ENCODE measurements around the gene DYNC1I1. TPM values are rescaled to one million over a fixed set of nuclear protein-coding genes. Genes with fewer than 3 reads are reported as not detected.

Gene DYNC1I1
- total RNA-seq, 1 experiment from 2014 or later, result 1.4 TPM

DNA sequence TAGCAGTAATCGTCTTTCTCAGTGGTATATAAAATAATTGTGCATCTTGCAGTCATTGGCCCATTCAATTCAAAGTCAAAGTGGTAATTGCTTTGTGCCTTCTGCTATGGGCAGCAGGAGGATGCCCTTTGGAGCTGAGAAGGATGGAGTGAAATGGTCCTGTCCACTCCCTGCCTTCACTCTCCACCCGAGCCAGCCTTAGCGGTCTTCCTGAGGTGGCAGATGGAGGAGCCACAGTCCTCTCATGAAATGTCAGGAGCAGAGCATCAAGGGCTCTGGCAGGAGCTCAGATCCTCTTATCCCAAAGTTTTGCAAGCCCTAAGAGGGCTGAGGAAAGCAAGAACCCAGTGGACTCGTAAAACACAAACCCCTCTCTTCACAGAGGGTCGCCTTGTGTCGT, 199.4 kb downstream of the DYNC1I1 start:
- no peak for DNase-seq
- H3K4me3 ChIP-seq (ENCODE audit: insufficient read depth, low read depth, low read length), result no peak overlapping the region
- H3K36me3 ChIP-seq (replicated peaks; ENCODE audit: control insufficient read depth, insufficient read depth, low read length), result no peaks in the 10 kb centered on the region
- H3K27me3 ChIP-seq (ENCODE audit: control insufficient read depth, insufficient read depth, low read length), result no peaks in the 10 kb centered on the region

DNA sequence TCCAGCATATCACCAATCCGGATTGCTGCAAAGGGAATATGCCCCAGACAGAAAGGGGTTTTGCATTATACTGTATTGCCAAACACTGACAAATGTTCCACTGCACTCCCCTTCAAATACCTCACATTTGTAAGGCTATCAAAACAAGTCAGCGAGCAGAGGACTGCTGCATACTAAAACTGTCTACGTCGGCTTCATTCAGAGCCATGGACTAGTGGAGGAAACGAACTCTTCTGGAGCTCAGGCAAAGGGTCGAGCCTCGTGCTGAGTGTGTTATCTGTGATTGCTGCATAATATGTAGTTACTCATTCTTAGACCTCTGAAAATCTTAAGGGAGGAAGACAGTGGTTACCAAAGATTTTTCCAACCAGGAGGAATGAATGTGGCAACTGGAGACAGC, 200.2 kb downstream of the DYNC1I1 start:
- Histone ChIP-seq H3K36me3 (replicated peaks; ENCODE audit: control insufficient read depth, insufficient read depth, low read length) (no peaks in the 10 kb centered on the region), H3K4me3 (ENCODE audit: insufficient read depth, low read depth, low read length) (no peak overlapping the region), H3K27me3 (ENCODE audit: control insufficient read depth, insufficient read depth, low read length) (no peaks in the 10 kb centered on the region)
- DNase-seq, result no peak

DNA sequence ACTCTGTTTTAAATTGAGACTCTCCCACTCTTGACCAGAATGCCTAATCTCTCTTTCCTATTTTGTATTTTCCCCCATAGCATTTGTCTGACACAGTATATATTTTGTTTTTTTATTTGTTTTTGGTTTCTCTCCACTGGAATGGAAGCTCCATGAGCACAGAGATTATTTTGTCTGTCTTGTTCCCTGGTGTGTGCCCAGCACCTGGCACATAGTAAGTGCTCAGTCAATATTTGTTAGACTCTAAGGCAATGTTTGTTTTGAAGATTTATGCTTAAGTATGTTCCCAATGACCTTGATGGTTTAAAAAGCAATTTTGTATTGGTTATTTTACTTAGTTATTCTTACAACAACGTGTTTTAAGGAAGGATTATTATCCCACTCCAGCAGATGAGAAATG, 201.8 kb downstream of the DYNC1I1 start:
- H3K36me3 ChIP-seq (replicated peaks; ENCODE audit: control insufficient read depth, insufficient read depth, low read length), result no peaks in the 10 kb centered on the region
- no peak overlapping the region for H3K4me3 ChIP-seq (ENCODE audit: insufficient read depth, low read depth, low read length)
- DNase-seq, result no peak
- H3K27me3 ChIP-seq (ENCODE audit: control insufficient read depth, insufficient read depth, low read length), result no peaks in the 10 kb centered on the region

GRCh38 chr7:95976369-95977060, 204.2 kb downstream of the DYNC1I1 start:
- Histone ChIP-seq H3K36me3 (replicated peaks; ENCODE audit: control insufficient read depth, insufficient read depth, low read length) (no peaks in the 10 kb centered on the region), H3K27me3 (ENCODE audit: control insufficient read depth, insufficient read depth, low read length) (no peaks in the 10 kb centered on the region), H3K4me3 (ENCODE audit: insufficient read depth, low read depth, low read length) (no peak overlapping the region)
- no peak for DNase-seq

DNA sequence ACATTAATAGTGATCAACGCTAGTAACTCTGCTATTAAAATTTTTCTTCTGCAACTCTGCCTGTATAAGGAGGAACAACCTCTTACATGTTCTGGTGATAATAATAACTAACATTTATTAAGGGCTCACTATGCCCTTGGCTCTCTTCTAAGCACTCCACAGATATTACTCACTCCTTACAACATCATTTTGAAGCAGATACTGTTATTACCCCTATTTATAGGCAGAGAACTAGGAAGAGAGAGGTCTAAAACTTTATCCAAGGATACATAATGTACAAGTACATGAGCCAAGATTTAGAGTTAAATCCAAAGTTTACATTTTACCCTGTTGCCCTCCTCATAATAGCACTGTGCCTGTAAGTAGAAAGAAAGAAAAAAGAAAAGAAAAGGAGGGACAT, 205.6 kb downstream of the DYNC1I1 start:
- no peak for DNase-seq
- H3K4me3 ChIP-seq (ENCODE audit: insufficient read depth, low read depth, low read length), result no peak overlapping the region
- no peaks in the 10 kb centered on the region for H3K27me3 ChIP-seq (ENCODE audit: control insufficient read depth, insufficient read depth, low read length)
- H3K36me3 ChIP-seq (replicated peaks; ENCODE audit: control insufficient read depth, insufficient read depth, low read length), result no peaks in the 10 kb centered on the region

DNA sequence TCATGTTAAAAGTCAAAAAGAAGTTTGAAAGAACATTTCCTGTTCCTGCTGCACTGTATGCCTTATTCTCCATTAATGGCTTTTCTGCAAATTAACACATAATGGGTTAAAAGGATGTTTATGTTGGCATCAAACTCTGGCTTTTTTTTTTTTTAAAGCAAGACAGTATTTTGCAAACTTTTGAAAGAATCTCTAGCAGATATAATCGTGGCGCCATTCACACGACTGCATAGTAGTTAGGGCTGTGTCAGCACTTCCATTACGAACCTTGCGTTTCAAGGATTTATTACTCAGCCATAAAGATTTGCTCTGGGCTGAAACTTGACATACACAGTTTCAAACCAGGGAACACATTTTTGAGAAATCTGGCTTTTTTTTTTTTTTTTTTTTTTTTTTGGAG, 207.8 kb downstream of the DYNC1I1 start:
- DNase-seq, result no peak
- H3K36me3 ChIP-seq (replicated peaks; ENCODE audit: control insufficient read depth, insufficient read depth, low read length), result no peaks in the 10 kb centered on the region
- H3K4me3 ChIP-seq (ENCODE audit: insufficient read depth, low read depth, low read length), result no peak overlapping the region
- no peaks in the 10 kb centered on the region for H3K27me3 ChIP-seq (ENCODE audit: control insufficient read depth, insufficient read depth, low read length)

DNA sequence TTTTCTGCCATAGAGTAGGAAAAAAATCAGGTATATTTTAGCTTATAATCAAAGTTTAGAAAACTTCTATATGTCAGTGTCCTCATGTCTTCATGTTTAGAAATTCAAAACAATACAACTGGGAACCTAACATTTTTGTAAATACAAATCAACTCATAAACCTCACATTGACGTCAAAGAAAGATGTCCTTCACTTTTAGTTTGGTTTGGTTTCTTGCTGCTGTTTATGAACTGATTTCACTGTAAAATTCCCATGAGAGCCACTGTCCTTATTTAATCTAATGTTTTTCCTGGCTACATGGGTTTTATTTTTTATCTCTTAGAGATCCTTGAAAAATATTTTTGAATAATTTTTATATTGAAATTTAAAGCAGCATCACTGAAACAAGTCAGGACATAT, 208.4 kb downstream of the DYNC1I1 start:
- Histone ChIP-seq H3K36me3 (replicated peaks; ENCODE audit: control insufficient read depth, insufficient read depth, low read length) (no peaks in the 10 kb centered on the region), H3K4me3 (ENCODE audit: insufficient read depth, low read depth, low read length) (no peak overlapping the region), H3K27me3 (ENCODE audit: control insufficient read depth, insufficient read depth, low read length) (no peaks in the 10 kb centered on the region)
- no peak for DNase-seq

- Histone ChIP-seq H3K36me3 (replicated peaks; ENCODE audit: control insufficient read depth, insufficient read depth, low read length) (no peaks in the 10 kb centered on the region), H3K27me3 (ENCODE audit: control insufficient read depth, insufficient read depth, low read length) (no peaks in the 10 kb centered on the region), H3K4me3 (ENCODE audit: insufficient read depth, low read depth, low read length) (no peak overlapping the region)
- DNase-seq, result no peak
Observed at GRCh38 chr7:95986178-95986764, 213.9 kb downstream of the DYNC1I1 start.

DNA sequence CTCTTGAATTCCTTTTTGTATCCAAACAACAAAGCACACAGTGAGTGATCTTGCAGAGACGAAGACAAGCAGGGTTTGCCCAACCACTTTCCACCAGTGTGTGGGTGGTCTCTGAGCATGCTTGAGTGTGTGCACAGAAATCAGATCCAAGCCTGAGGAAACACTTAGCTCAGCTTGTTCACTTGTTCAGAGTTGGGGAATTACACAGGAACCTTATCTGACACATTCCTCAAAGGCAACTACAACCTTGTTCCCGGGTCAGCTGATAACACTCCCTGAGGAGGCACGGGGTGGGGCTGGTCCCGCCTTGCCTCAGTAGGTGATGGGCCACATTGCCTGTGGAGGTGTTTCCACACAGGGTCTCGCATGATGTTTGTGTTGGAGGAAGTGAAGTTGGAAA, 216.9 kb downstream of the DYNC1I1 start:
- Histone ChIP-seq H3K27me3 (ENCODE audit: control insufficient read depth, insufficient read depth, low read length) (no peaks in the 10 kb centered on the region), H3K36me3 (replicated peaks; ENCODE audit: control insufficient read depth, insufficient read depth, low read length) (no peaks in the 10 kb centered on the region), H3K4me3 (ENCODE audit: insufficient read depth, low read depth, low read length) (no peak overlapping the region)
- DNase-seq, result no peak

GRCh38 chr7:95993380-95993779, 221.0 kb downstream of the DYNC1I1 start:
- no peak for DNase-seq
- H3K4me3 ChIP-seq (ENCODE audit: insufficient read depth, low read depth, low read length), result no peak overlapping the region
- no peaks in the 10 kb centered on the region for H3K36me3 ChIP-seq (replicated peaks; ENCODE audit: control insufficient read depth, insufficient read depth, low read length)
- H3K27me3 ChIP-seq (ENCODE audit: control insufficient read depth, insufficient read depth, low read length), result no peaks in the 10 kb centered on the region

DNA sequence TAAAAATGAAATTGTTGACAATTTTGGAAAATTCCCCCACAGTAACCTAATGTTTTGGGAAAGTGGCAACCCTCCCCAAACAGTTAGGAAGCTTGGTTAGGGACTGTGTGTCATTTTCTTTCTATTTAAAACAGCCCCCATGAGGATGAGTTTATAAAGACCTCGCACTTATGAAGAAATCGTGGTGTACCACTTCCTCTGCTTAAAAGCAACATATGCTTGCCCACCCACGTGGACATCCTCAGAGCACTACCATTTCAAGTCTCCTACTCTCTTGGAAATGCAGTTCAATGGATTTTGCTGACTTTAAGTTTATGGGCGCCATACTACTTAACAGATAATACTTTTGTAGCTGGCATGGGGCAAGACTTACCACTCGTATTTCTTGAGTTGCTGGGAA, 223.8 kb downstream of the DYNC1I1 start:
- no peak for DNase-seq
- no peaks in the 10 kb centered on the region for H3K36me3 ChIP-seq (replicated peaks; ENCODE audit: control insufficient read depth, insufficient read depth, low read length)
- H3K27me3 ChIP-seq (ENCODE audit: control insufficient read depth, insufficient read depth, low read length), result no peaks in the 10 kb centered on the region
- no peak overlapping the region for H3K4me3 ChIP-seq (ENCODE audit: insufficient read depth, low read depth, low read length)

DNA sequence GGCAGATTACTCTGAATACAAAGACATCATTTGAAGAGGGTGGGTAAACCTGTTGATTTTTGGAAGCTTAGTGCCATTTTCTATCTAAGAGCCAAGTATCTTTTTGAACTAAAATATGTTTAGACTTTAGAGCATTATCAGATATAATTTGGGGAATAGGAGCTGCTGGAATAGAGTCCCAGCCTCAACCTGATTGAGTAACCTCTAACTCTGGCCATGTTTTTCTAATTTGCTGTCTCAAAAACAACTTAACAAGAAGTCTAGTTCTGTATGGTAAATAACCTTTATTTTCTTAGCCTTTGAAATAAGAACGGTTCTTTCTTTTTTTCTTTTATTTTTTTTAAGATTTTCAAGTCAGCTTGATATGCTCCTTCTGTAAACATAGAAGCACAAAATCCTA, 224.5 kb downstream of the DYNC1I1 start:
- H3K4me3 ChIP-seq (ENCODE audit: insufficient read depth, low read depth, low read length), result no peak overlapping the region
- no peaks in the 10 kb centered on the region for H3K27me3 ChIP-seq (ENCODE audit: control insufficient read depth, insufficient read depth, low read length)
- DNase-seq, result no peak
- no peaks in the 10 kb centered on the region for H3K36me3 ChIP-seq (replicated peaks; ENCODE audit: control insufficient read depth, insufficient read depth, low read length)

DNA sequence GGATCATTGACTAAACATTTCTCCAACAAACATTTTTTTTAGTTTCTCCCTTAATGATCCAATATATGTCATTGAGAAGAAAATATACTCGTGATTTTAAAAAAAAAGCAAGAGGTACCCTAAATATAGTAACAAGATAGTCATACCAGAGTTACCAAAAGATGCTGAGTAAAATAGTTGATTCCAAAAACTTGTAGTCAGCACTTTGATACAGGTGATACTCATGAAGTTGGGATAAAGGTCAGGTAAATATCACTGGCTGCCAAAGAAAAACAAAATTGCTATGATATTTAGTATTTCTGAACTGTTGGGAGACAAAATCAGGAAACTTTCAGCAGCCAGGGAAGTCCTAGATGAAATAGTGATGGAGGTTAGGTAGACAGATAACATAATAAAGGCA, 225.3 kb downstream of the DYNC1I1 start:
- Histone ChIP-seq H3K27me3 (ENCODE audit: control insufficient read depth, insufficient read depth, low read length) (no peaks in the 10 kb centered on the region), H3K4me3 (ENCODE audit: insufficient read depth, low read depth, low read length) (no peak overlapping the region), H3K36me3 (replicated peaks; ENCODE audit: control insufficient read depth, insufficient read depth, low read length) (no peaks in the 10 kb centered on the region)
- no peak for DNase-seq

DNA sequence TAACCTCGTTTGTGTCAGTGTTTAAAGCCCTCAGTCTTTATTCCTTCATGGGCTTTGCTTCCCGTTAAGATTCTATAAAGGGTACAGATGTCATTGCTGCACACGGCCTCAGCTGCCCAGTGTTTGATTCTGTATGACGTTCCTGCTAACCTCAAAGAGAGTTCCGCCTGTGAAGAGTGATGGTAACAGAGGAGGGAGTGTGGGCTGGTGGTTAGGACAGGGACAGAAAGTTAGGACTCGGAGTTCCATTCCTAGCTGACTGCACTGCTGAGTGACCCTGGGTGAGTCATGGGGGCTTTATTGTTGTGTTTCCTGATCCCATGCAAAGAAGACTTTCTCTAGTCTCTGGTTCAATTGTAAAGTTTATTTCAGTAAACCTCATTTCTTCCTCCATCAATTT, 227.1 kb downstream of the DYNC1I1 start:
- DNase-seq, result no peak
- no peaks in the 10 kb centered on the region for H3K36me3 ChIP-seq (replicated peaks; ENCODE audit: control insufficient read depth, insufficient read depth, low read length)
- no peaks in the 10 kb centered on the region for H3K27me3 ChIP-seq (ENCODE audit: control insufficient read depth, insufficient read depth, low read length)
- H3K4me3 ChIP-seq (ENCODE audit: insufficient read depth, low read depth, low read length), result no peak overlapping the region

DNA sequence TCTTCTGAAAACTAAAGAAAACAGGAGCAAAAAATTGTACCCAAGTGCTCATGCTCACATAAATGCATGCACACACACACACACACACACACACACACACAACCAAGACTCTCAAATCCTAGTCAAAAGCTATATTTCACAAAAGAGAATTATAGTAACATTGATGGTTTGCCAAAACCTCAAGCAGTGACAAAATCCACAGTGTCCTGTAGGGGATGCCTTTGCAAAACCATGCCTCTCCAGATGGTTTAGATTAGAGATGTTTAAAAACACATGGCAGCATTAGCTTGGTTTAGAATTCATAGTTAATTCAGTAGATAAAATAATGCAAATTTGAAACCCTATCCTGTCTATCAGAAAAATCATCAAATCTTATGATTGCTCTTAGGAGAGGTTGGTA, 232.2 kb downstream of the DYNC1I1 start:
- DNase-seq, result no peak

GRCh38 chr7:96005271-96005670, 232.9 kb downstream of the DYNC1I1 start:
- no peak for DNase-seq
- Histone ChIP-seq H3K36me3 (replicated peaks; ENCODE audit: control insufficient read depth, insufficient read depth, low read length) (no peaks in the 10 kb centered on the region), H3K4me3 (ENCODE audit: insufficient read depth, low read depth, low read length) (no peak overlapping the region), H3K27me3 (ENCODE audit: control insufficient read depth, insufficient read depth, low read length) (no peaks in the 10 kb centered on the region)

More for the DNA sequence above, 232.2 kb downstream of the DYNC1I1 start:
- Histone ChIP-seq H3K4me3 (ENCODE audit: insufficient read depth, low read depth, low read length) (no peak overlapping the region), H3K27me3 (ENCODE audit: control insufficient read depth, insufficient read depth, low read length) (no peaks in the 10 kb centered on the region), H3K36me3 (replicated peaks; ENCODE audit: control insufficient read depth, insufficient read depth, low read length) (no peaks in the 10 kb centered on the region)
